Naive thymus-derived CD8-positive, alpha-beta T cell (primary cell): ENCODE results near the gene SPDYE11. TPM values are rescaled to one million over a fixed set of nuclear protein-coding genes. Genes with fewer than 3 reads are reported as not detected.
"Not testable (repeated sequence)": the region's sequence is repeated elsewhere in the genome, so short reads cannot be mapped to it uniquely, and the experiment has no call there.

Source experiments
- ATAC-seq, 2 donors: fragments of 150-1000 bp; cut with Tn5 transposase in 1 of 2; sonication (Bioruptor Pico), chemical (Tn5 transposase) in 1 of 2; 1 replicate in 1 of 2; 2 replicates in 1 of 2; pipeline ENCODE4 v1.10.0; 2021; ENCODE audit warnings: mild to moderate bottlenecking in 2 of 2, moderate library complexity in 2 of 2
- POLR2A ChIA-PET: fragments of 350-600 bp; sonication (Branson Sonifier 250); formaldehyde crosslinking; loops from one replicate; lab custom pipeline; 2021; ENCODE audit warnings: antibody characterized with exemption; lab: Charles Lee
- DNase-seq, 10 donors: peaks; one replicate each; pipeline versions ENCODE4 v3.0.0 to v3.0.0-alpha.2; 2020 to 2022
- H3K27ac Mint-ChIP-seq, 10 donors: one replicate each; pipeline ENCODE4 v1.8.0; 2020 to 2022; ENCODE audit warnings: mild to moderate bottlenecking in 10 of 10, mixed read lengths in 10 of 10, moderate library complexity in 4 of 10, inconsistent platforms in 1 of 10
- H3K27me3 Mint-ChIP-seq, 5 donors: one replicate each; pipeline ENCODE4 v1.8.0; 2021 to 2022; ENCODE audit warnings: mixed read lengths in 5 of 5
- H3K36me3 Mint-ChIP-seq, 3 donors: one replicate each; pipeline ENCODE4 v1.8.0; 2020 to 2022; ENCODE audit warnings: mixed read lengths in 3 of 3, mild to moderate bottlenecking in 2 of 3, inconsistent platforms in 1 of 3
- H3K4me1 Mint-ChIP-seq, 4 donors: one replicate each; pipeline ENCODE4 v1.8.0; 2021 to 2022; ENCODE audit warnings: mixed read lengths in 4 of 4
- H3K4me3 Mint-ChIP-seq, 10 donors: one replicate each; pipeline ENCODE4 v1.8.0; 2020 to 2022; ENCODE audit warnings: mild to moderate bottlenecking in 10 of 10, mixed read lengths in 10 of 10, moderate library complexity in 6 of 10, inconsistent platforms in 1 of 10
- H3K9me3 Mint-ChIP-seq, 9 donors: one replicate each; pipeline ENCODE4 v1.8.0; 2020 to 2022; ENCODE audit warnings: mixed read lengths in 9 of 9, mild to moderate bottlenecking in 3 of 9, inconsistent platforms in 1 of 9, moderate library complexity in 1 of 9
- polyA plus RNA-seq, 3 donors: library from polyadenylated mRNA; unstranded; fragments of 300-500 nt; fragmentation: Illumina TruSeq; gene quantifications; one replicate each; pipeline ENCODE4 v1.2.3, GENCODE V29; 2021
- total RNA-seq, 8 experiments: library from RNA in 2 of 8; stranded (reverse) in 2 of 8; gene quantifications; one replicate each; pipeline ENCODE4 v1.2.3 and lab custom pipeline; 2021 to 2026

The SPDYE11 gene
- total RNA-seq (not detected), polyA plus RNA-seq (under 1 TPM in 2 of 3 donors, not detected in 1; 0.14 to 0.18 TPM), total RNA-seq (lab: John Stamatoyannopoulos, UW) (0 reads per million in 6 experiments)

GRCh38 chr7:73057811-73058210 lies at the start of gene SPDYE11:
Gene SPDYE11 (minus strand): TSS chr7:73057911. CDS start chr7:73056111, 1,800 bp downstream.
- not testable (repeated sequence) for H3K36me3 Mint-ChIP-seq, H3K4me3 Mint-ChIP-seq, H3K27me3 Mint-ChIP-seq

GRCh38 chr7:73085938-73086337 lies 28.2 kb upstream of the SPDYE11 start, which contains the start of gene SPDYE9:
Gene SPDYE9 (minus strand): TSS chr7:73086038. CDS start chr7:73084238, 1,800 bp downstream.
- H3K9me3 Mint-ChIP-seq, H3K4me1 Mint-ChIP-seq, H3K27ac Mint-ChIP-seq, DNase-seq, H3K36me3 Mint-ChIP-seq, H3K4me3 Mint-ChIP-seq, POLR2A ChIA-PET, H3K27me3 Mint-ChIP-seq, ATAC-seq: not testable (repeated sequence)

More at GRCh38 chr7:73057811-73058210, at the start of gene SPDYE11:
- H3K27ac Mint-ChIP-seq, H3K4me1 Mint-ChIP-seq, H3K9me3 Mint-ChIP-seq, ATAC-seq, DNase-seq, POLR2A ChIA-PET: not testable (repeated sequence)

- DNase-seq, H3K27me3 Mint-ChIP-seq, H3K36me3 Mint-ChIP-seq, ATAC-seq, H3K27ac Mint-ChIP-seq, H3K9me3 Mint-ChIP-seq, H3K4me1 Mint-ChIP-seq, H3K4me3 Mint-ChIP-seq, POLR2A ChIA-PET: not testable (repeated sequence)
Measured at GRCh38 chr7:73029666-73030065, 28.0 kb downstream of the SPDYE11 start, which contains the start of gene SPDYE8. Gene SPDYE8 (minus strand): TSS chr7:73029766. CDS start chr7:73027966, 1,800 bp downstream.

GRCh38 chr7:73006491-73006890 lies 51.2 kb downstream of the SPDYE11 start:
- DNase-seq = peak in 1 of 10 donors; percentile 31
- H3K27ac Mint-ChIP-seq, H3K36me3 Mint-ChIP-seq, H3K27me3 Mint-ChIP-seq, H3K9me3 Mint-ChIP-seq, POLR2A ChIA-PET, ATAC-seq, H3K4me1 Mint-ChIP-seq: not testable (repeated sequence)
- H3K4me3 Mint-ChIP-seq = peak overlapping the region in 1 of 10 donors; percentile 11

GRCh38 chr7:73005693-73006447 lies 51.8 kb downstream of the SPDYE11 start:
- H3K27me3 Mint-ChIP-seq, H3K36me3 Mint-ChIP-seq, H3K9me3 Mint-ChIP-seq, H3K4me1 Mint-ChIP-seq, POLR2A ChIA-PET: not testable (repeated sequence)
- Mint-ChIP-seq H3K27ac (peak overlapping the region; percentile 95 to 100 (median 98)), H3K4me3 (peak overlapping the region; percentile 88 to 100 (median 97))
- peak; percentile 81 to 83 for ATAC-seq
- peak; percentile 69 to 98 (median 88) for DNase-seq

GRCh38 chr7:73005356-73005692 lies 52.4 kb downstream of the SPDYE11 start:
- H3K9me3 Mint-ChIP-seq, H3K36me3 Mint-ChIP-seq, POLR2A ChIA-PET, H3K4me1 Mint-ChIP-seq, H3K27me3 Mint-ChIP-seq: not testable (repeated sequence)
- DNase-seq (peak in 5 of 10 donors; percentile 48 to 80 (median 76)), ATAC-seq (peak in 1 of 2 donors; percentile 79)
- H3K4me3 Mint-ChIP-seq = peak overlapping the region; percentile 88 to 100 (median 97)
- peak overlapping the region; percentile 95 to 100 (median 98) for H3K27ac Mint-ChIP-seq

GRCh38 chr7:72997887-72998468 lies 59.7 kb downstream of the SPDYE11 start:
- H3K27me3 Mint-ChIP-seq, POLR2A ChIA-PET, H3K36me3 Mint-ChIP-seq: not testable (repeated sequence)

More at GRCh38 chr7:72997887-72998468, 59.7 kb downstream of the SPDYE11 start:
- not testable (repeated sequence) for DNase-seq, H3K27ac Mint-ChIP-seq, H3K4me1 Mint-ChIP-seq, ATAC-seq, H3K4me3 Mint-ChIP-seq, H3K9me3 Mint-ChIP-seq

Other genes starting within 250 kb of the SPDYE11 start
- 1 to 10 TPM; 6.8 to 7.0 TPM for gene TYW1B, start 229.7 kb downstream of the SPDYE11 start, total RNA-seq
- gene TYW1B, start 229.7 kb downstream of the SPDYE11 start, polyA plus RNA-seq = 1 to 10 TPM in 2 of 3 donors, under 1 TPM in 1; 0.80 to 2.4 (median 1.9) TPM
- 10 to 100 TPM; 65.9 to 67.8 TPM for gene POM121, start 132.8 kb downstream of the SPDYE11 start, total RNA-seq
- 10 to 100 TPM in 2 of 3 donors, 1 to 10 TPM in 1; 9.0 to 18.4 (median 11.8) TPM for gene POM121, start 132.8 kb downstream of the SPDYE11 start, polyA plus RNA-seq
- gene TRIM74, start 88.4 kb downstream of the SPDYE11 start, total RNA-seq = 1 to 10 TPM; 8.3 to 9.1 TPM
- gene TRIM74, start 88.4 kb downstream of the SPDYE11 start, polyA plus RNA-seq = under 1 TPM in 2 of 3 donors, not detected in 1; 0.40 to 0.43 TPM
- gene SPDYE8, start 28.1 kb downstream of the SPDYE11 start, total RNA-seq = not detected
- gene SPDYE8, start 28.1 kb downstream of the SPDYE11 start, polyA plus RNA-seq = under 1 TPM in 1 of 3 donors, not detected in 2; 0.06 TPM
- gene SPDYE9, start 28.1 kb upstream of the SPDYE11 start, total RNA-seq = not detected
- gene SPDYE9, start 28.1 kb upstream of the SPDYE11 start, polyA plus RNA-seq = under 1 TPM in 2 of 3 donors, not detected in 1; 0.14 to 0.18 TPM